Nephron progenitor cell (in vitro differentiated cells): Measurements from ENCODE around the gene DGUOK.

Experiments used
- DNase-seq: peaks from one replicate; pipeline ENCODE4 v3.0.0; 2021
- H3K27ac Mint-ChIP-seq: 2 replicates; pipeline ENCODE4 v1.8.0; 2021; ENCODE audit warnings: mild to moderate bottlenecking, moderate library complexity, mixed read lengths
- H3K27me3 Mint-ChIP-seq: 2 replicates; pipeline ENCODE4 v1.8.0; 2021; ENCODE audit warnings: mild to moderate bottlenecking, low read depth, mixed read lengths; ENCODE audit not compliant: poor library complexity
- H3K36me3 Mint-ChIP-seq: 2 replicates; pipeline ENCODE4 v1.8.0; 2021; ENCODE audit warnings: low read depth, mixed read lengths
- H3K4me1 Mint-ChIP-seq: 2 replicates; pipeline ENCODE4 v1.8.0; 2021; ENCODE audit warnings: mixed read lengths
- H3K4me3 Mint-ChIP-seq: 2 replicates; pipeline ENCODE4 v1.8.0; 2021; ENCODE audit warnings: mild to moderate bottlenecking, moderate library complexity, mixed read lengths
- H3K9me3 Mint-ChIP-seq: 2 replicates; pipeline ENCODE4 v1.8.0; 2021; ENCODE audit warnings: mild to moderate bottlenecking, moderate library complexity, mixed read lengths
- CTCF ChIP-seq: fragments of 200-600 bp; sonication (generic); IDR thresholded peaks from 2 replicates; pipeline ENCODE4 v1.5.0; 2021; ENCODE audit warnings: antibody characterized with exemption

The DGUOK gene

GRCh38 chr2:73911548-73912208, 15.0 kb upstream of the DGUOK start:
- no peak overlapping the region for H3K27ac Mint-ChIP-seq
- TF ChIP-seq CTCF = no peak
- no peaks in the 10 kb centered on the region for H3K4me1 Mint-ChIP-seq
- no peak for DNase-seq
- H3K4me3 Mint-ChIP-seq = no peak overlapping the region
- no peaks in the 10 kb centered on the region for H3K36me3 Mint-ChIP-seq
- peaks cover 11% of the 10 kb centered on the region for H3K27me3 Mint-ChIP-seq
- H3K9me3 Mint-ChIP-seq = no peaks in the 10 kb centered on the region

- H3K9me3 Mint-ChIP-seq = no peaks in the 10 kb centered on the region
- H3K27me3 Mint-ChIP-seq = peaks cover 18% of the 10 kb centered on the region
- no peak overlapping the region for H3K4me3 Mint-ChIP-seq
- no peak for TF ChIP-seq CTCF
- no peaks in the 10 kb centered on the region for H3K36me3 Mint-ChIP-seq
- peak overlapping the region; percentile 39 for H3K27ac Mint-ChIP-seq
- H3K4me1 Mint-ChIP-seq = no peaks in the 10 kb centered on the region
- DNase-seq = no peak
Observed at GRCh38 chr2:73913414-73914054, 13.1 kb upstream of the DGUOK start.

GRCh38 chr2:73914667-73915066, 12.0 kb upstream of the DGUOK start:
- Mint-ChIP-seq H3K27me3 (peaks cover 25% of the 10 kb centered on the region), H3K4me1 (no peaks in the 10 kb centered on the region), H3K27ac (no peak overlapping the region), H3K36me3 (no peaks in the 10 kb centered on the region), H3K4me3 (no peak overlapping the region), H3K9me3 (no peaks in the 10 kb centered on the region)
- DNase-seq = no peak
- TF ChIP-seq CTCF = no peak

GRCh38 chr2:73915437-73915993, 11.2 kb upstream of the DGUOK start:
- Mint-ChIP-seq H3K9me3 (no peaks in the 10 kb centered on the region), H3K36me3 (no peaks in the 10 kb centered on the region), H3K4me3 (no peak overlapping the region), H3K27ac (no peak overlapping the region), H3K27me3 (peaks cover 34% of the 10 kb centered on the region), H3K4me1 (no peaks in the 10 kb centered on the region)
- TF ChIP-seq CTCF = no peak
- DNase-seq = no peak

- no peak for TF ChIP-seq CTCF
- H3K4me3 Mint-ChIP-seq = no peak overlapping the region
- no peaks in the 10 kb centered on the region for H3K36me3 Mint-ChIP-seq
- no peak for DNase-seq
- H3K27ac Mint-ChIP-seq = no peak overlapping the region
- no peaks in the 10 kb centered on the region for H3K9me3 Mint-ChIP-seq
- peaks cover 5% of the 10 kb centered on the region for H3K4me1 Mint-ChIP-seq
- H3K27me3 Mint-ChIP-seq = peaks cover 45% of the 10 kb centered on the region
Observed at GRCh38 chr2:73916666-73917065, 10.0 kb upstream of the DGUOK start.

GRCh38 chr2:73917296-73917695, 9.4 kb upstream of the DGUOK start:
- H3K27ac Mint-ChIP-seq = no peak overlapping the region
- no peaks in the 10 kb centered on the region for H3K36me3 Mint-ChIP-seq
- peaks cover 5% of the 10 kb centered on the region for H3K4me1 Mint-ChIP-seq
- no peak for DNase-seq
- no peak overlapping the region for H3K4me3 Mint-ChIP-seq
- no peaks in the 10 kb centered on the region for H3K9me3 Mint-ChIP-seq
- TF ChIP-seq CTCF = no peak
- H3K27me3 Mint-ChIP-seq = peaks cover 51% of the 10 kb centered on the region
